HG03095 (cell line): ENCODE data around the gene DCUN1D4.
A peak's percentile ranks its signal among the peaks of the same experiment; 100 is the strongest.

Experiments used
- ATAC-seq: cut with Tn5 transposase; IDR thresholded peaks from one replicate; pipeline ENCODE4 v1.9.1; 2021; ENCODE audit warnings: moderate library complexity; ENCODE audit not compliant: unreplicated experiment

DCUN1D4 gene

GRCh38 chr4:51842554-51843308, at the start of gene DCUN1D4:
DCUN1D4 (plus strand) TSS chr4:51843153; CDS start chr4:51843243, 90 bp downstream.
- peak; percentile 90 for ATAC-seq

GRCh38 chr4:51820443-51821234, 22.3 kb upstream of the DCUN1D4 start:
- no peak for ATAC-seq

GRCh38 chr4:51825341-51825740, 17.6 kb upstream of the DCUN1D4 start:
- no peak for ATAC-seq

GRCh38 chr4:51830156-51830720, 12.7 kb upstream of the DCUN1D4 start:
- no peak for ATAC-seq

- no peak for ATAC-seq
These were observed 11.8 kb upstream of the DCUN1D4 start for GRCh38 chr4:51831133-51831532.

GRCh38 chr4:51833236-51833635, 9.7 kb upstream of the DCUN1D4 start:
- ATAC-seq: no peak

GRCh38 chr4:51835079-51835478, 7.9 kb upstream of the DCUN1D4 start:
- ATAC-seq: no peak

GRCh38 chr4:51835855-51836254, 7.1 kb upstream of the DCUN1D4 start:
- ATAC-seq: no peak

- ATAC-seq: no peak
These were observed 6.4 kb upstream of the DCUN1D4 start for GRCh38 chr4:51836549-51836948.

GRCh38 chr4:51840781-51841180, 2.2 kb upstream of the DCUN1D4 start:
- ATAC-seq: no peak

- no peak for ATAC-seq
These were observed 793 bp upstream of the DCUN1D4 start for GRCh38 chr4:51842167-51842553.

GRCh38 chr4:51843309-51844152, 578 bp downstream of the DCUN1D4 start:
- peak; percentile 20 for ATAC-seq

- peak; percentile 43 for ATAC-seq
These were observed 1.5 kb downstream of the DCUN1D4 start for GRCh38 chr4:51844153-51845054.

GRCh38 chr4:51845055-51845426, 2.1 kb downstream of the DCUN1D4 start:
- ATAC-seq: no peak

- no peak for ATAC-seq
These were observed 2.8 kb downstream of the DCUN1D4 start for GRCh38 chr4:51845711-51846110.

- ATAC-seq: no peak
These were observed 6.5 kb downstream of the DCUN1D4 start for GRCh38 chr4:51849430-51849829.

GRCh38 chr4:51850294-51850693, 7.3 kb downstream of the DCUN1D4 start:
- no peak for ATAC-seq

- ATAC-seq: no peak
These were observed 8.4 kb downstream of the DCUN1D4 start for GRCh38 chr4:51851090-51851936.

- ATAC-seq: no peak
These were observed 9.0 kb downstream of the DCUN1D4 start for GRCh38 chr4:51851937-51852290.
